ENCODE measurements around the gene CACNG1.

GRCh38 chr17:67016039-67016762 is 28.2 kb upstream of the CACNG1 start:
- TF ChIP-seq CTCF (conservative IDR thresholded peaks at IDR 0.05; ENCODE audit: low read length) (0 out of 2 replicates have a peak, but pooled peaks have one; percentile 27), EZH2phosphoT487 (IDR thresholded peaks at IDR 0.05; ENCODE audit: borderline replicate concordance, low read depth, low read length) (no peak)

Data from OCI-LY7 (cell line).